Uterus (tissue), 4 donors: ENCODE measurements around the gene SSBP3. TPM values are rescaled to one million over a fixed set of nuclear protein-coding genes. Genes with fewer than 3 reads are reported as not detected.

Source experiments
- DNase-seq, 2 donors: peaks; one replicate each; pipeline ENCODE4 v3.0.0-alpha.2; 2019 to 2020
- H3K27ac ChIP-seq, 2 donors: fragments of 200-600 bp; sonication (generic); 1 replicate in 1 of 2; 2 replicates in 1 of 2; pipeline ENCODE4 v1.5.1; 2016 to 2018
- H3K27me3 ChIP-seq, 2 donors: fragments of 200-600 bp; sonication (generic); one replicate each; pipeline ENCODE4 v1.5.1; 2018 to 2019; ENCODE audit warnings: control low read depth in 1 of 2
- H3K36me3 ChIP-seq, 2 donors: fragments of 200-600 bp; sonication (generic); one replicate each; pipeline ENCODE4 v1.5.1; 2019; ENCODE audit warnings: control low read depth in 1 of 2
- H3K4me1 ChIP-seq, 2 donors: fragments of 200-600 bp; sonication (generic); one replicate each; pipeline ENCODE4 v1.5.1; 2018 to 2019; ENCODE audit warnings: control low read depth in 1 of 2
- H3K4me3 ChIP-seq, 2 donors: fragments of 200-600 bp; sonication (generic); 1 replicate in 1 of 2; 2 replicates in 1 of 2; pipeline ENCODE4 v1.5.1; 2018 to 2019; ENCODE audit warnings: mild to moderate bottlenecking in 1 of 2
- H3K9me3 ChIP-seq, 2 donors: fragments of 200-600 bp; sonication (generic); one replicate each; pipeline ENCODE4 v1.5.1; 2019; ENCODE audit warnings: control low read depth in 1 of 2
- CTCF ChIP-seq, 4 experiments: fragments of 200-600 bp in 2 of 4; fragments of 450-650 bp in 2 of 4; sonication (generic) in 2 of 4; IDR thresholded peaks; one replicate each; pipeline ENCODE4 v1.5.1; 2016 to 2019; ENCODE audit warnings: antibody characterized with exemption in 4 of 4, mild to moderate bottlenecking in 2 of 4, moderate library complexity in 1 of 4
- POLR2A ChIP-seq, 2 donors: fragments of 450-650 bp; IDR thresholded peaks; one replicate each; pipeline ENCODE4 v1.6.1; 2016; ENCODE audit warnings: antibody characterized with exemption in 2 of 2, mild to moderate bottlenecking in 1 of 2, moderate library complexity in 1 of 2
- intact Hi-C: fragments of 100-400 bp; cut with DNase I; formaldehyde crosslinking; loops from one replicate; pipeline ENCODE4 v1.15.1; 2023; ENCODE audit warnings: low total_unique reads
- total RNA-seq, 4 donors: library from RNA; depleted of rRNA in 3 of 4; stranded (reverse); fragments of >200 nt in 3 of 4; gene quantifications; one replicate each; pipeline versions ENCODE4 v1.1.0 to v1.2.4, GENCODE V29; 2014 to 2023
- donor health status: DM: yes; HTN: yes; CAD: no.

Gene SSBP3
- total RNA-seq, 4 donors from 2014 or later = 19.7 to 125 (median 31.4) TPM

GRCh38 chr1:54404263-54404662 is 1.9 kb downstream of the SSBP3 start:
- H3K36me3 ChIP-seq = no peaks in the 10 kb centered on the region
- no peak for DNase-seq
- TF ChIP-seq CTCF (IDR thresholded peaks at IDR 0.05) (no peak), POLR2A (IDR thresholded peaks at IDR 0.05) (no peak)
- H3K4me1 ChIP-seq = peaks cover 9% of the 10 kb centered on the region in 2 donors
- H3K27ac ChIP-seq = peak overlapping the region; percentile 74 to 96
- no peaks in the 10 kb centered on the region for H3K27me3 ChIP-seq
- no peaks in the 10 kb centered on the region for H3K9me3 ChIP-seq
- H3K4me3 ChIP-seq = peak overlapping the region; percentile 57 to 97
- intact Hi-C loops = no loop called here

GRCh38 chr1:54403808-54404261 is 2.4 kb downstream of the SSBP3 start:
- no peak for DNase-seq
- TF ChIP-seq POLR2A (IDR thresholded peaks at IDR 0.05) = no peak
- TF ChIP-seq CTCF (IDR thresholded peaks at IDR 0.05) = no peak
- intact Hi-C loops = no loop called here
- Histone ChIP-seq H3K9me3 (no peaks in the 10 kb centered on the region), H3K36me3 (no peaks in the 10 kb centered on the region), H3K4me3 (peak overlapping the region; percentile 57 to 97), H3K4me1 (peaks cover 5 to 9% of the 10 kb centered on the region in 2 donors), H3K27me3 (no peaks in the 10 kb centered on the region), H3K27ac (peak overlapping the region; percentile 74 to 96)

- peak overlapping the region; percentile 57 to 97 for H3K4me3 ChIP-seq
- peaks cover under 1 to 9% of the 10 kb centered on the region in 2 donors for H3K4me1 ChIP-seq
- no peaks in the 10 kb centered on the region for H3K36me3 ChIP-seq
- H3K9me3 ChIP-seq = no peaks in the 10 kb centered on the region
- TF ChIP-seq POLR2A (IDR thresholded peaks at IDR 0.05) = no peak
- no peak for TF ChIP-seq CTCF (IDR thresholded peaks at IDR 0.05)
- intact Hi-C loops = no loop called here
- peak overlapping the region; percentile 74 to 96 for H3K27ac ChIP-seq
- no peaks in the 10 kb centered on the region for H3K27me3 ChIP-seq
- DNase-seq = no peak
Observed at GRCh38 chr1:54403405-54403804, 2.8 kb downstream of the SSBP3 start.

GRCh38 chr1:54402896-54403295 is 3.3 kb downstream of the SSBP3 start:
- Histone ChIP-seq H3K27me3 (no peaks in the 10 kb centered on the region), H3K27ac (peak overlapping the region; percentile 74 to 96), H3K4me3 (peak overlapping the region in 1 of 2 donors; percentile 97), H3K9me3 (no peaks in the 10 kb centered on the region), H3K4me1 (peaks cover 0 to 11% of the 10 kb centered on the region in 2 donors), H3K36me3 (no peaks in the 10 kb centered on the region)
- no peak for DNase-seq
- intact Hi-C loops = no loop called here
- no peak for TF ChIP-seq POLR2A (IDR thresholded peaks at IDR 0.05)
- no peak for TF ChIP-seq CTCF (IDR thresholded peaks at IDR 0.05)

GRCh38 chr1:54401799-54402198 is 4.4 kb downstream of the SSBP3 start:
- no peaks in the 10 kb centered on the region for H3K27me3 ChIP-seq
- H3K27ac ChIP-seq = peak overlapping the region in 1 of 2 donors; percentile 96
- no peak for TF ChIP-seq CTCF (IDR thresholded peaks at IDR 0.05)
- TF ChIP-seq POLR2A (IDR thresholded peaks at IDR 0.05) = no peak
- H3K36me3 ChIP-seq = no peaks in the 10 kb centered on the region
- intact Hi-C loops = no loop called here
- no peaks in the 10 kb centered on the region for H3K9me3 ChIP-seq
- H3K4me1 ChIP-seq = peaks cover 5 to 14% of the 10 kb centered on the region in 2 donors
- H3K4me3 ChIP-seq = no peak overlapping the region
- DNase-seq = no peak
